K562 (cell line): ENCODE data around the gene GAD1. TPM values are rescaled to one million over a fixed set of nuclear protein-coding genes. Genes with fewer than 3 reads are reported as not detected.
A peak's percentile ranks its signal among the peaks of the same experiment; 100 is the strongest.

Experiments used
- ATAC-seq: fragments of 200-7000 bp; cut with Tn5 transposase; 3 replicates; pipeline ENCODE4 v1.9.1; 2020; ENCODE audit warnings: moderate library complexity
- BruUV-seq: library from RNA; stranded (reverse); fragments of 400-500 nt; replicated peaks from 2 replicates; lab custom pipeline; 2021; lab: Mats Ljungman, UMichigan
- CTCF ChIA-PET: fragments of 300-600 bp; formaldehyde crosslinking; extraction: SDS; loops from one replicate; lab custom pipeline; 2021; ENCODE audit warnings: low intra/inter-chr PET ratio; lab: Yijun Ruan, JAX
- POLR2A ChIA-PET: fragments of 300-600, 350-650 bp; sonication (Branson Sonifier 250); formaldehyde crosslinking; extraction: SDS; loops from one replicate; lab custom pipeline; 2021; ENCODE audit warnings: antibody characterized with exemption, inconsistent platforms; lab: Yijun Ruan, JAX
- DNase-seq, 4 experiments: peaks; one replicate each; pipeline versions ENCODE4 v3.0.0 to v3.0.0-alpha.2; 2011 to 2018; ENCODE audit warnings: low spot score in 3 of 4, mixed read lengths in 3 of 4; ENCODE audit errors: extremely low read depth in 1 of 4
- FAIRE-seq: peaks from 2 replicates; lab custom pipeline; 2011; peaks lifted over from hg19 to GRCh38; lab: Jason Lieb, UNC
- H2AFZ ChIP-seq: 2 replicates; pipeline ENCODE4 v1.6.0; 2011; ENCODE audit warnings: low read depth, low read length, control low read depth, inconsistent platforms
- H3K27ac ChIP-seq: fragments of 200-600 bp; 3 replicates; pipeline ENCODE4 v1.8.0; 2011; ENCODE audit warnings: low read depth, mild to moderate bottlenecking, control low read depth, inconsistent platforms, low read length, moderate library complexity, mixed read lengths; ENCODE audit errors: extremely low read depth
- H3K27me3 ChIP-seq, 2 experiments: fragments of 300-600 bp in 1 of 2; 2 replicates in 1 of 2; 3 replicates in 1 of 2; pipeline versions ENCODE4 v1.6.0 to v1.8.0; 2011; ENCODE audit warnings: inconsistent platforms in 2 of 2, low read length in 2 of 2, mild to moderate bottlenecking in 1 of 2, mixed read lengths in 1 of 2, moderate library complexity in 1 of 2; ENCODE audit not compliant: control insufficient read depth in 2 of 2, insufficient read depth in 2 of 2
- H3K36me3 ChIP-seq: fragments of 300-600 bp; 3 replicates; pipeline ENCODE4 v1.8.0; 2011; ENCODE audit warnings: mild to moderate bottlenecking, low read length, inconsistent platforms; ENCODE audit not compliant: control insufficient read depth, insufficient read depth
- H3K4me1 ChIP-seq, 2 experiments: fragments of 200-600 bp in 1 of 2; replicated peaks in 1 of 2; 2 replicates in 1 of 2; 3 replicates in 1 of 2; pipeline versions ENCODE4 v1.5.1 to v1.8.0; 2011; ENCODE audit warnings: inconsistent platforms in 2 of 2, low read length in 2 of 2, mild to moderate bottlenecking in 1 of 2, mixed read lengths in 1 of 2, moderate library complexity in 1 of 2; ENCODE audit not compliant: control insufficient read depth in 2 of 2, insufficient read depth in 2 of 2
- H3K4me2 ChIP-seq: 2 replicates; pipeline ENCODE4 v1.6.1; 2011; ENCODE audit warnings: low read length, control low read depth, inconsistent platforms, mixed read lengths; ENCODE audit not compliant: insufficient read depth
- H3K4me3 ChIP-seq: fragments of 200-600 bp; sonication (generic), shearing (Covaris generic); 2 replicates; pipeline ENCODE4 v1.5.1; 2016; ENCODE audit warnings: control low read depth, inconsistent platforms
- H3K79me2 ChIP-seq: fragments of 200-600 bp; 3 replicates; pipeline ENCODE4 v1.8.0; 2011; ENCODE audit warnings: low read length, inconsistent platforms; ENCODE audit not compliant: control insufficient read depth, insufficient read depth
- H3K9ac ChIP-seq, 2 experiments: 2 replicates each; pipeline versions ENCODE4 v1.6.0 to v1.6.1; 2011; ENCODE audit warnings: low read depth in 2 of 2, low read length in 2 of 2, control low read depth in 1 of 2, inconsistent platforms in 1 of 2, mild to moderate bottlenecking in 1 of 2, mixed read lengths in 1 of 2; ENCODE audit not compliant: insufficient read depth in 1 of 2
- H3K9me1 ChIP-seq: one replicate; pipeline ENCODE4 v1.6.0; 2011; ENCODE audit warnings: inconsistent platforms, mild to moderate bottlenecking, low read length, moderate library complexity; ENCODE audit not compliant: control insufficient read depth, insufficient read depth
- H3K9me3 ChIP-seq: replicated peaks from 2 replicates; pipeline ENCODE4 v1.5.1; 2011; ENCODE audit warnings: low read depth, low read length, inconsistent platforms; ENCODE audit not compliant: control insufficient read depth, insufficient read depth
- H4K20me1 ChIP-seq: replicated peaks from 2 replicates; pipeline ENCODE4 v1.6.1; 2011; ENCODE audit warnings: low read length, inconsistent platforms, mixed read lengths; ENCODE audit not compliant: control insufficient read depth, insufficient read depth
- BCOR ChIP-seq: fragments of 450-650 bp; IDR thresholded peaks from 2 replicates; pipeline ENCODE4 v1.6.1; 2016
- GTF2A2 ChIP-seq: IDR thresholded peaks from 2 replicates; pipeline ENCODE4 v1.6.1; 2016; ENCODE audit warnings: mild to moderate bottlenecking, missing genetic modification characterization, missing compliant biosample characterization
- NCOA4 ChIP-seq: fragments of 450-650 bp; IDR thresholded peaks from 2 replicates; pipeline ENCODE4 v1.6.1; 2018; ENCODE audit warnings: mild to moderate bottlenecking; ENCODE audit not compliant: partially characterized antibody
- RBM25 ChIP-seq: fragments of 200-400 bp; formaldehyde crosslinking; IDR thresholded peaks from 2 replicates; pipeline ENCODE4 v1.6.1; 2018; ENCODE audit warnings: low read length, low read depth, moderate library complexity; ENCODE audit not compliant: severe bottlenecking
- RCOR1 ChIP-seq, 2 experiments: IDR thresholded peaks; 2 replicates each; pipeline ENCODE4 v1.6.1; 2012; ENCODE audit warnings: low read depth in 2 of 2, low read length in 2 of 2, borderline replicate concordance in 1 of 2, improper control_type of control experiment in 1 of 2
- RFX1 ChIP-seq: fragments of 450-650 bp; IDR thresholded peaks from 2 replicates; pipeline ENCODE4 v1.6.1; 2016; ENCODE audit warnings: mild to moderate bottlenecking, moderate library complexity
- SMARCA5 ChIP-seq: fragments of 450-650 bp; IDR thresholded peaks from 2 replicates; pipeline ENCODE4 v1.6.1; 2016
- TRIM28 ChIP-seq: fragments of 450-650 bp; IDR thresholded peaks from 2 replicates; pipeline ENCODE4 v1.6.1; 2017
- ZNF644 ChIP-seq: fragments of 200-800 bp; sonication (Bioruptor generic); IDR thresholded peaks from 2 replicates; pipeline ENCODE4 v1.6.1; 2016; ENCODE audit warnings: low read depth, missing genetic modification characterization, missing compliant biosample characterization
- WGBS: fragments of 100-300 bp; shearing (Covaris generic); methylation state at CpG from one replicate; pipeline ENCODE4 v1.1.6; 2016; ENCODE audit warnings: low coverage, mixed read lengths; ENCODE audit not compliant: insufficient coverage; ENCODE audit errors: missing lambda C conversion rate; 5-methylcytosine and 5-hydroxymethylcytosine counted together
- in situ Hi-C: fragments of 300-500 bp; cut with MboI; formaldehyde crosslinking; loops from 4 replicates; pipeline ENCODE4 v1.15.0; 2018; ENCODE audit warnings: inconsistent platforms, mixed read lengths
- intact Hi-C: fragments of 100-400 bp; cut with micrococcal nuclease; formaldehyde crosslinking; loops from 2 replicates; pipeline ENCODE4 v1.14.2; 2022
- polyA plus RNA-seq, 8 experiments: library from polyadenylated mRNA; depleted of rRNA in 4 of 8; stranded (reverse) in 5 of 8; unstranded in 3 of 8; fragments of >200 nt; fragmentation: Nextera tagmentation in 2 of 8; fragmentation: Illumina TruSeq in 1 of 8; extraction: Ambion mirVana in 2 of 8; extraction: Trizol in 1 of 8; gene quantifications; 2 replicates each; pipeline versions ENCODE4 v1.2.1 to v1.2.3, GENCODE V29; 2011 to 2014; ENCODE audit warnings: inconsistent platforms in 1 of 8, missing spikeins in 1 of 8
- total RNA-seq, 7 experiments: library from RNA; depleted of rRNA in 6 of 7; stranded (reverse); fragments of >200 nt in 6 of 7; fragmentation: Illumina TruSeq in 2 of 7; extraction: Trizol in 2 of 7; gene quantifications; 2 replicates each; pipeline versions ENCODE4 v1.2.1 to v1.2.3, GENCODE V29; 2011 to 2021; ENCODE audit warnings: low replicate concordance in 1 of 7
- TF ChIP-seq, protein P1 (sequence below): sonication (generic); formaldehyde crosslinking; IDR thresholded peaks from 2 replicates; pipeline ENCODE4 v1.9.0; 2022; ENCODE audit warnings: mild to moderate bottlenecking, missing genetic modification reagents
- TF ChIP-seq, protein P2 (sequence below): fragments of 250-450 bp; sonication (Bioruptor Pico); IDR thresholded peaks from 2 replicates; pipeline ENCODE4 v1.9.0; 2021; ENCODE audit warnings: mild to moderate bottlenecking

The GAD1 gene
- total and polyA plus RNA-seq, 9 of the 15 experiments (the other 6 are each of a cell fraction or from before 2014, with no cell fraction given), result 2.7 to 29.1 (median 15.7) TPM

DNA sequence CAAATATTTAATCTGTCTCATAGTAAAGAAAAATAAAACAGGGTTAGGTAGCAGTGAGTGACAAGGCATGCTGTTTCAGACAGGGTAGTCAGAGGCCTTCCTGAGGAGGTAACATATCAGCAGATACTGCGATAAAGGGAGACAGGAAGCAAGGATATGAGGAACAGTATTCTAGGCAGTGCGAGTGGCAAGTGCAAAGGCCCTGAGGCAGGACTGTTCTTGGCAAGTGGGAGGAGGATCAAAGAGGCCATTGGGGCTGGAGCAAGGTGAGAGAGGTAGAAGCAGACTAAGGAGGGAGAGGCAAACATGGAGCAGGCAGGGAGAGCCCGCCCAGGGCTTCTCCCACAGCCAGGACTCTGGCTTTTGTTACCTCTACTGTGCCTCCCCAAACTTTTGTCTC is 33.6 kb downstream of the GAD1 start:
- no peaks in the 10 kb centered on the region for H4K20me1 ChIP-seq
- H3K27me3 ChIP-seq, result no peaks in the 10 kb centered on the region
- no peaks in the 10 kb centered on the region for H3K9me1 ChIP-seq
- no peaks in the 10 kb centered on the region for H3K9me3 ChIP-seq
- no peak overlapping the region for H2AFZ ChIP-seq
- TF ChIP-seq RBM25 (peak; percentile 77), ZNF644 (tag) (no peak), BCOR (peak; percentile 49), GTF2A2 (tag) (no peak), RCOR1 (IDR thresholded peaks at IDR 0.05; ENCODE audit: borderline replicate concordance in 1 of 2, low read depth in 2 of 2, low read length in 2 of 2) (0 out of 4 replicates have a peak, but pooled peaks of 1 of the 2 experiments have one; percentile 13), SMARCA5 (0 out of 2 replicates have a peak, but pooled peaks have one; percentile 35)
- BruUV-seq, result no TSS peak
- no peaks in the 10 kb centered on the region for H3K79me2 ChIP-seq
- ChIA-PET POLR2A (no interaction called here), CTCF (no interaction called here)
- no peak overlapping the region for H3K4me2 ChIP-seq
- no peak overlapping the region for H3K9ac ChIP-seq
- intact Hi-C loops, result no loop called here
- in situ Hi-C loops, result no loop called here
- H3K4me3 ChIP-seq, result no peak overlapping the region
- H3K36me3 ChIP-seq, result no peaks in the 10 kb centered on the region
- FAIRE-seq, result no peak
- ATAC-seq, result no peak
- no peak for DNase-seq
- H3K27ac ChIP-seq, result no peak overlapping the region
- WGBS, result 38% methylated on average over 3 of the region's 3 CpGs
- H3K4me1 ChIP-seq, result no peaks in the 10 kb centered on the region

DNA sequence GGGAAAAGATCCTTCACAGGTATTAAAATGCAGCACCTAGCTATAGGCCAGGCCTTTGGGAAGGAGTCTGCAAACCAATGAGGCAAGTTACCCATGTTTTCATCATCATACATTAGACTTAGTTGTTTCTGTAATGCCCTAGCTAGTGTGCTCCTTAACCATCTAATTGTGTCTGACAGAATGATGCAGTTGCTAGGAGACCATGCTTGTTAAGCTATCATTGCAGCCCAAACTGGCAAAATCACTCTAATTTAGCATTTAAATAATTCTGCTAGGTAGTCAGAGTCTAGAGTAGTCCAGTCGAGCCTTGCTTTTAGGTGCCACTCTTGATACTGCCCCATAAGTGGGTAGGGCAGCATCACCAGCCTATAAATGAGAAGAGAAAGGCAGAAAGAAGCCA is 34.9 kb downstream of the GAD1 start:
- Histone ChIP-seq H3K4me2 (no peak overlapping the region), H2AFZ (no peak overlapping the region), H3K27me3 (no peaks in the 10 kb centered on the region), H3K9me3 (no peaks in the 10 kb centered on the region), H3K79me2 (no peaks in the 10 kb centered on the region), H3K9me1 (no peaks in the 10 kb centered on the region), H3K4me3 (no peak overlapping the region), H3K36me3 (no peaks in the 10 kb centered on the region), H3K27ac (no peak overlapping the region), H3K9ac (no peak overlapping the region), H4K20me1 (no peaks in the 10 kb centered on the region), H3K4me1 (no peaks in the 10 kb centered on the region)
- WGBS, result 5% methylated on average over 1 of the region's 1 CpG
- FAIRE-seq, result no peak
- in situ Hi-C loops, result no loop called here
- CTCF ChIA-PET, result no interaction called here
- no peak for DNase-seq
- no TSS peak for BruUV-seq
- intact Hi-C loops, result no loop called here
- POLR2A ChIA-PET, result interaction anchor here (0.8 to 2.1 kb wide), 3 partner anchors 9 to 11 kb away, joined by 3 to 11 read pairs (median 9); no protein-coding TSS in a partner anchor
- TF ChIP-seq RFX1 (peak; percentile 57), TRIM28 (no peak), NCOA4 (no peak)
- TF ChIP-seq, protein P1, sequence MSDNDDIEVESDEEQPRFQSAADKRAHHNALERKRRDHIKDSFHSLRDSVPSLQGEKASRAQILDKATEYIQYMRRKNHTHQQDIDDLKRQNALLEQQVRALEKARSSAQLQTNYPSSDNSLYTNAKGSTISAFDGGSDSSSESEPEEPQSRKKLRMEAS (CRISPR knock-in tag), result no peak
- TF ChIP-seq, protein P2, sequence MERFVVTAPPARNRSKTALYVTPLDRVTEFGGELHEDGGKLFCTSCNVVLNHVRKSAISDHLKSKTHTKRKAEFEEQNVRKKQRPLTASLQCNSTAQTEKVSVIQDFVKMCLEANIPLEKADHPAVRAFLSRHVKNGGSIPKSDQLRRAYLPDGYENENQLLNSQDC (CRISPR knock-in tag), result no peak
- no peak for ATAC-seq
